Epithelial cell of esophagus (primary cell): ENCODE measurements around the gene DTX3.
"Not testable (repeated sequence)": the region's sequence is repeated elsewhere in the genome, so short reads cannot be mapped to it uniquely, and the experiment has no call there.

Experiments
- DNase-seq: peaks from one replicate; pipeline ENCODE4 v3.0.0; 2010; ENCODE audit warnings: low read depth
- H3K4me3 ChIP-seq: 2 replicates; pipeline ENCODE4 v1.5.1; 2011; ENCODE audit warnings: mild to moderate bottlenecking, low read length, control low read depth
- CTCF ChIP-seq: IDR thresholded peaks from 2 replicates; pipeline ENCODE4 v1.5.1; 2011; ENCODE audit warnings: low read depth, mild to moderate bottlenecking, low read length, control low read depth, inconsistent platforms; ENCODE audit not compliant: insufficient read depth; ENCODE audit errors: missing control alignments

The DTX3 gene

GRCh38 chr12:57583008-57583831 lies 21.4 kb upstream of the DTX3 start:
- no peak overlapping the region for H3K4me3 ChIP-seq
- DNase-seq: peak; percentile 75
- TF ChIP-seq CTCF: peak; percentile 88

- no peak for TF ChIP-seq CTCF
- DNase-seq: no peak
- H3K4me3 ChIP-seq: no peak overlapping the region
Measured at GRCh38 chr12:57584050-57584449, 20.6 kb upstream of the DTX3 start.

GRCh38 chr12:57584690-57585089 lies 19.9 kb upstream of the DTX3 start:
- no peak for DNase-seq
- TF ChIP-seq CTCF: no peak
- H3K4me3 ChIP-seq: no peak overlapping the region

GRCh38 chr12:57585156-57585555 lies 19.5 kb upstream of the DTX3 start:
- no peak overlapping the region for H3K4me3 ChIP-seq
- no peak for DNase-seq

GRCh38 chr12:57586128-57586527 lies 18.5 kb upstream of the DTX3 start:
- no peak for DNase-seq
- no peak for TF ChIP-seq CTCF
- no peak overlapping the region for H3K4me3 ChIP-seq

More at GRCh38 chr12:57585156-57585555, 19.5 kb upstream of the DTX3 start:
- no peak for TF ChIP-seq CTCF

- no peak for TF ChIP-seq CTCF
- no peak overlapping the region for H3K4me3 ChIP-seq
- DNase-seq: no peak
Measured at GRCh38 chr12:57586832-57587429, 17.7 kb upstream of the DTX3 start.

GRCh38 chr12:57588951-57589610 lies 15.5 kb upstream of the DTX3 start:
- not testable (repeated sequence) for DNase-seq, H3K4me3 ChIP-seq
